HEK293 (cell line): ENCODE results near the gene FAM168B.
A peak's percentile ranks its signal among the peaks of the same experiment; 100 is the strongest.

Experiments
- CTCF ChIA-PET: fragments of 350-600 bp; formaldehyde crosslinking; extraction: SDS; loops from one replicate; lab custom pipeline; 2021; ENCODE audit warnings: antibody characterized with exemption; lab: Yijun Ruan, JAX
- POLR2A ChIA-PET: fragments of 300-600 bp; formaldehyde crosslinking; extraction: SDS; loops from one replicate; lab custom pipeline; 2020; ENCODE audit warnings: antibody characterized with exemption, inconsistent platforms; lab: Yijun Ruan, JAX
- H3K27ac ChIP-seq: fragments of 200-500 bp; sonication (Bioruptor generic); 2 replicates; pipeline ENCODE4 v1.5.1; 2014; ENCODE audit warnings: low read depth, low read length, control low read depth, inconsistent platforms; ENCODE audit errors: extremely low read depth
- H3K36me3 ChIP-seq, 2 experiments: fragments of 200-500 bp in 1 of 2; sonication (Bioruptor generic) in 1 of 2; 1 replicate in 1 of 2; 2 replicates in 1 of 2; pipeline ENCODE4 v1.5.1; 2014 to 2017; ENCODE audit warnings: inconsistent platforms in 2 of 2, low read length in 2 of 2; ENCODE audit not compliant: control insufficient read depth in 2 of 2, insufficient read depth in 1 of 2
- H3K4me1 ChIP-seq: fragments of 200-500 bp; sonication (Bioruptor generic); 2 replicates; pipeline ENCODE4 v1.5.1; 2014; ENCODE audit warnings: mild to moderate bottlenecking, low read length, inconsistent platforms; ENCODE audit not compliant: control insufficient read depth, insufficient read depth
- H3K4me3 ChIP-seq: 2 replicates; pipeline ENCODE4 v1.5.1; 2011; ENCODE audit warnings: low read depth, mild to moderate bottlenecking, control low read depth, low read length, moderate library complexity
- H3K9me3 ChIP-seq: fragments of 200-500 bp; sonication (Bioruptor generic); 2 replicates; pipeline ENCODE4 v1.5.1; 2014; ENCODE audit warnings: low read depth, low read length, inconsistent platforms; ENCODE audit not compliant: control insufficient read depth, insufficient read depth
- BCL11A ChIP-seq: fragments of 450-650 bp; formaldehyde crosslinking; IDR thresholded peaks from 2 replicates; pipeline ENCODE4 v1.5.1; 2016; ENCODE audit warnings: low read depth, missing biosample characterization, missing genetic modification characterization
- KLF16 ChIP-seq: fragments of 450-650 bp; formaldehyde crosslinking; IDR thresholded peaks from 2 replicates; pipeline ENCODE4 v1.5.1; 2017; ENCODE audit warnings: missing biosample characterization, missing genetic modification characterization
- KLF7 ChIP-seq: fragments of 450-650 bp; formaldehyde crosslinking; IDR thresholded peaks from 2 replicates; pipeline ENCODE4 v1.5.1; 2016; ENCODE audit warnings: missing biosample characterization, missing genetic modification characterization, borderline replicate concordance
- SP7 ChIP-seq: fragments of 450-650 bp; formaldehyde crosslinking; IDR thresholded peaks from 2 replicates; pipeline ENCODE4 v1.5.1; 2016; ENCODE audit warnings: missing biosample characterization, missing genetic modification characterization
- ZBTB11 ChIP-seq: fragments of 450-650 bp; formaldehyde crosslinking; conservative IDR thresholded peaks from 2 replicates; pipeline ENCODE4 v1.5.1; 2016; ENCODE audit warnings: low read depth, missing biosample characterization, missing genetic modification characterization
- ZBTB44 ChIP-seq: fragments of 450-650 bp; IDR thresholded peaks from 2 replicates; pipeline ENCODE4 v1.5.1; 2018; ENCODE audit warnings: missing biosample characterization, mild to moderate bottlenecking, missing genetic modification characterization
- ZIC2 ChIP-seq: fragments of 450-650 bp; formaldehyde crosslinking; IDR thresholded peaks from 2 replicates; pipeline ENCODE4 v1.5.1; 2016; ENCODE audit warnings: missing biosample characterization, missing genetic modification characterization
- ZNF112 ChIP-seq: fragments of 450-650 bp; formaldehyde crosslinking; IDR thresholded peaks from 2 replicates; pipeline ENCODE4 v1.5.0; 2017; ENCODE audit warnings: missing biosample characterization, missing genetic modification characterization
- ZNF169 ChIP-seq: fragments of 450-650 bp; formaldehyde crosslinking; IDR thresholded peaks from 2 replicates; pipeline ENCODE4 v1.5.1; 2016; ENCODE audit warnings: missing biosample characterization, missing genetic modification characterization
- ZNF211 ChIP-seq: fragments of 450-650 bp; formaldehyde crosslinking; IDR thresholded peaks from 2 replicates; pipeline ENCODE4 v1.5.1; 2016; ENCODE audit warnings: low read depth, missing biosample characterization, missing genetic modification characterization
- ZNF341 ChIP-seq: fragments of 450-650 bp; formaldehyde crosslinking; IDR thresholded peaks from 2 replicates; pipeline ENCODE4; 2016; ENCODE audit warnings: low read depth, missing biosample characterization, missing genetic modification characterization
- ZNF366 ChIP-seq: fragments of 450-650 bp; formaldehyde crosslinking; conservative IDR thresholded peaks from 2 replicates; pipeline ENCODE4 v1.5.1; 2016; ENCODE audit warnings: missing biosample characterization, missing genetic modification characterization
- ZNF473 ChIP-seq: fragments of 450-650 bp; formaldehyde crosslinking; IDR thresholded peaks from 2 replicates; pipeline ENCODE4 v1.5.1; 2017; ENCODE audit warnings: missing biosample characterization, missing genetic modification characterization
- ZNF488 ChIP-seq: fragments of 450-650 bp; formaldehyde crosslinking; IDR thresholded peaks from 2 replicates; pipeline ENCODE4 v1.5.1; 2016; ENCODE audit warnings: missing biosample characterization, missing genetic modification characterization
- ZNF626 ChIP-seq: fragments of 450-650 bp; sonication (Bioruptor Pico); formaldehyde crosslinking; IDR thresholded peaks from 2 replicates; pipeline ENCODE4 v1.5.1; 2018; ENCODE audit warnings: missing biosample characterization, missing genetic modification characterization, inconsistent platforms
- ZNF639 ChIP-seq: fragments of 450-650 bp; formaldehyde crosslinking; IDR thresholded peaks from 2 replicates; pipeline ENCODE4 v1.5.1; 2016; ENCODE audit warnings: missing biosample characterization, missing genetic modification characterization
- ZNF677 ChIP-seq: fragments of 450-650 bp; IDR thresholded peaks from 2 replicates; pipeline ENCODE4 v1.5.0; 2018; ENCODE audit warnings: missing biosample characterization, mild to moderate bottlenecking, missing genetic modification characterization, moderate library complexity
- ZNF704 ChIP-seq: fragments of 450-650 bp; formaldehyde crosslinking; IDR thresholded peaks from 2 replicates; pipeline ENCODE4 v1.5.1; 2016; ENCODE audit warnings: missing biosample characterization, missing genetic modification characterization
- ZNF76 ChIP-seq: fragments of 450-650 bp; formaldehyde crosslinking; IDR thresholded peaks from 2 replicates; pipeline ENCODE4; 2016; ENCODE audit warnings: low read depth, missing biosample characterization, missing genetic modification characterization, borderline replicate concordance
- ZNF777 ChIP-seq: fragments of 450-650 bp; formaldehyde crosslinking; IDR thresholded peaks from 2 replicates; pipeline ENCODE4 v1.5.1; 2017; ENCODE audit warnings: missing biosample characterization, missing genetic modification characterization, borderline replicate concordance
- ZNF837 ChIP-seq: fragments of 450-650 bp; formaldehyde crosslinking; IDR thresholded peaks from 2 replicates; pipeline ENCODE4 v1.5.1; 2016; ENCODE audit warnings: missing biosample characterization, missing genetic modification characterization

The FAM168B gene

GRCh38 chr2:131125195-131125757, 32.0 kb upstream of the FAM168B start:
- POLR2A ChIA-PET: no interaction called here
- H3K36me3 ChIP-seq: peaks cover 18 to 70% of the 10 kb centered on the region in 2 experiments
- no peaks in the 10 kb centered on the region for H3K9me3 ChIP-seq
- no peak overlapping the region for H3K27ac ChIP-seq
- H3K4me3 ChIP-seq: no peak overlapping the region
- H3K4me1 ChIP-seq: no peaks in the 10 kb centered on the region
- TF ChIP-seq SP7 (tag by site-specific recombination) (peak; percentile 54; the same call in 1 of the 2 replicates), ZNF366 (tag by site-specific recombination) (no peak), ZBTB44 (tag by site-specific recombination) (peak; percentile 15; the same call in 1 of the 2 replicates), ZNF341 (tag by site-specific recombination) (no peak)
- CTCF ChIA-PET: no interaction called here

- H3K4me1 ChIP-seq: no peaks in the 10 kb centered on the region
- CTCF ChIA-PET: no interaction called here
- POLR2A ChIA-PET: no interaction called here
- peaks cover 7 to 51% of the 10 kb centered on the region in 2 experiments for H3K36me3 ChIP-seq
- TF ChIP-seq ZNF112 (tag by site-specific recombination) (no peak), ZNF704 (tag by site-specific recombination) (no peak), ZNF76 (no peak), KLF16 (tag by site-specific recombination) (no peak), ZNF626 (no peak), ZNF777 (tag by site-specific recombination) (no peak), KLF7 (tag by site-specific recombination) (no peak), BCL11A (tag by site-specific recombination) (no peak), ZNF473 (no peak), ZIC2 (no peak), ZBTB11 (tag by site-specific recombination) (no peak), ZNF488 (tag by site-specific recombination) (no peak), ZNF211 (tag by site-specific recombination) (no peak), ZNF639 (tag by site-specific recombination) (no peak), ZNF837 (tag by site-specific recombination) (no peak), ZNF169 (tag by site-specific recombination) (no peak), ZNF677 (no peak)
- H3K4me3 ChIP-seq: no peak overlapping the region
- no peak overlapping the region for H3K27ac ChIP-seq
- H3K9me3 ChIP-seq: no peaks in the 10 kb centered on the region
These were observed 29.9 kb upstream of the FAM168B start for GRCh38 chr2:131123192-131123591.
